Panc1 (cell line): ENCODE data around the gene CEBPA.

Source experiments
- CTCF ChIP-seq: fragments of 450-650 bp; IDR thresholded peaks from 2 replicates; pipeline ENCODE4 v1.5.1; 2017; ENCODE audit warnings: mild to moderate bottlenecking
- POLR2AphosphoS5 ChIP-seq: IDR thresholded peaks from 2 replicates; pipeline ENCODE4 v1.6.1; 2012; ENCODE audit warnings: mild to moderate bottlenecking, low read depth, low read length, moderate library complexity
- SIN3A ChIP-seq: IDR thresholded peaks from 2 replicates; pipeline ENCODE4 v1.6.1; 2012; ENCODE audit warnings: low read depth, mild to moderate bottlenecking, low read length, moderate library complexity, borderline replicate concordance; ENCODE audit not compliant: insufficient read depth
- TCF7L2 ChIP-seq: IDR thresholded peaks from 2 replicates; pipeline ENCODE4 v1.6.1; 2011; ENCODE audit warnings: mild to moderate bottlenecking, low read depth, low read length, inconsistent platforms
- TF ChIP-seq, protein P1 (sequence below), 2 experiments: IDR thresholded peaks; 2 replicates each; pipeline ENCODE4 v1.6.1; 2011 to 2012; ENCODE audit warnings: low read depth in 2 of 2, control low read depth in 1 of 2, low read length in 1 of 2, mild to moderate bottlenecking in 1 of 2, moderate library complexity in 1 of 2; ENCODE audit not compliant: insufficient read depth in 1 of 2

- TF ChIP-seq CTCF = no peak
- no peak for TF ChIP-seq SIN3A
- TF ChIP-seq POLR2AphosphoS5 = no peak
- no peak for TF ChIP-seq TCF7L2
- TF ChIP-seq, protein P1, sequence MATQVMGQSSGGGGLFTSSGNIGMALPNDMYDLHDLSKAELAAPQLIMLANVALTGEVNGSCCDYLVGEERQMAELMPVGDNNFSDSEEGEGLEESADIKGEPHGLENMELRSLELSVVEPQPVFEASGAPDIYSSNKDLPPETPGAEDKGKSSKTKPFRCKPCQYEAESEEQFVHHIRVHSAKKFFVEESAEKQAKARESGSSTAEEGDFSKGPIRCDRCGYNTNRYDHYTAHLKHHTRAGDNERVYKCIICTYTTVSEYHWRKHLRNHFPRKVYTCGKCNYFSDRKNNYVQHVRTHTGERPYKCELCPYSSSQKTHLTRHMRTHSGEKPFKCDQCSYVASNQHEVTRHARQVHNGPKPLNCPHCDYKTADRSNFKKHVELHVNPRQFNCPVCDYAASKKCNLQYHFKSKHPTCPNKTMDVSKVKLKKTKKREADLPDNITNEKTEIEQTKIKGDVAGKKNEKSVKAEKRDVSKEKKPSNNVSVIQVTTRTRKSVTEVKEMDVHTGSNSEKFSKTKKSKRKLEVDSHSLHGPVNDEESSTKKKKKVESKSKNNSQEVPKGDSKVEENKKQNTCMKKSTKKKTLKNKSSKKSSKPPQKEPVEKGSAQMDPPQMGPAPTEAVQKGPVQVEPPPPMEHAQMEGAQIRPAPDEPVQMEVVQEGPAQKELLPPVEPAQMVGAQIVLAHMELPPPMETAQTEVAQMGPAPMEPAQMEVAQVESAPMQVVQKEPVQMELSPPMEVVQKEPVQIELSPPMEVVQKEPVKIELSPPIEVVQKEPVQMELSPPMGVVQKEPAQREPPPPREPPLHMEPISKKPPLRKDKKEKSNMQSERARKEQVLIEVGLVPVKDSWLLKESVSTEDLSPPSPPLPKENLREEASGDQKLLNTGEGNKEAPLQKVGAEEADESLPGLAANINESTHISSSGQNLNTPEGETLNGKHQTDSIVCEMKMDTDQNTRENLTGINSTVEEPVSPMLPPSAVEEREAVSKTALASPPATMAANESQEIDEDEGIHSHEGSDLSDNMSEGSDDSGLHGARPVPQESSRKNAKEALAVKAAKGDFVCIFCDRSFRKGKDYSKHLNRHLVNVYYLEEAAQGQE (IDR thresholded peaks at IDR 0.05; ENCODE audit: insufficient read depth in 1 of 2, low read depth in 2 of 2, low read length in 1 of 2) = no peak
Observed at GRCh38 chr19:33288666-33289065, 13.7 kb downstream of the CEBPA start.
